Endothelial cell (in vitro differentiated cells): ENCODE results near the gene HNRNPLL. TPM values are rescaled to one million over a fixed set of nuclear protein-coding genes. Genes with fewer than 3 reads are reported as not detected.
A peak's percentile ranks its signal among the peaks of the same experiment; 100 is the strongest.

Experiments used
- DNase-seq: peaks from one replicate; pipeline ENCODE4 v3.0.0; 2021; ENCODE audit warnings: low spot score
- H3K27ac Mint-ChIP-seq: one replicate; pipeline ENCODE4 v1.8.0; 2021; ENCODE audit warnings: mixed read lengths, inconsistent platforms; ENCODE audit not compliant: unreplicated experiment
- H3K27me3 Mint-ChIP-seq: one replicate; pipeline ENCODE4 v1.8.0; 2021; ENCODE audit warnings: mild to moderate bottlenecking, moderate library complexity, mixed read lengths, inconsistent platforms; ENCODE audit not compliant: unreplicated experiment
- H3K36me3 Mint-ChIP-seq: one replicate; pipeline ENCODE4 v1.8.0; 2021; ENCODE audit warnings: mild to moderate bottlenecking, low read depth, mixed read lengths, inconsistent platforms; ENCODE audit not compliant: unreplicated experiment
- H3K4me1 Mint-ChIP-seq: one replicate; pipeline ENCODE4 v1.8.0; 2021; ENCODE audit warnings: mild to moderate bottlenecking, mixed read lengths, inconsistent platforms; ENCODE audit not compliant: unreplicated experiment
- H3K4me3 Mint-ChIP-seq: one replicate; pipeline ENCODE4 v1.8.0; 2021; ENCODE audit warnings: mild to moderate bottlenecking, mixed read lengths, inconsistent platforms; ENCODE audit not compliant: unreplicated experiment
- H3K9me3 Mint-ChIP-seq: one replicate; pipeline ENCODE4 v1.8.0; 2021; ENCODE audit warnings: mixed read lengths, inconsistent platforms; ENCODE audit not compliant: unreplicated experiment
- total RNA-seq: library from RNA; stranded (reverse); fragmentation: NEBNext Ultra II Directional; extraction: Animal tissue kit (Norgen Biotek cat#: 25700); gene quantifications from one replicate; pipeline ENCODE4 v1.2.1, GENCODE V29; 2021; ENCODE audit not compliant: unreplicated experiment
- TF ChIP-seq, protein P1 (sequence below): fragments of 200-600 bp; sonication (generic); IDR thresholded peaks from one replicate; pipeline ENCODE4 v1.5.0; 2021; ENCODE audit warnings: antibody characterized with exemption; ENCODE audit not compliant: unreplicated experiment

Gene HNRNPLL
- total RNA-seq, 1 donor from 2014 or later, result 57.1 TPM

DNA sequence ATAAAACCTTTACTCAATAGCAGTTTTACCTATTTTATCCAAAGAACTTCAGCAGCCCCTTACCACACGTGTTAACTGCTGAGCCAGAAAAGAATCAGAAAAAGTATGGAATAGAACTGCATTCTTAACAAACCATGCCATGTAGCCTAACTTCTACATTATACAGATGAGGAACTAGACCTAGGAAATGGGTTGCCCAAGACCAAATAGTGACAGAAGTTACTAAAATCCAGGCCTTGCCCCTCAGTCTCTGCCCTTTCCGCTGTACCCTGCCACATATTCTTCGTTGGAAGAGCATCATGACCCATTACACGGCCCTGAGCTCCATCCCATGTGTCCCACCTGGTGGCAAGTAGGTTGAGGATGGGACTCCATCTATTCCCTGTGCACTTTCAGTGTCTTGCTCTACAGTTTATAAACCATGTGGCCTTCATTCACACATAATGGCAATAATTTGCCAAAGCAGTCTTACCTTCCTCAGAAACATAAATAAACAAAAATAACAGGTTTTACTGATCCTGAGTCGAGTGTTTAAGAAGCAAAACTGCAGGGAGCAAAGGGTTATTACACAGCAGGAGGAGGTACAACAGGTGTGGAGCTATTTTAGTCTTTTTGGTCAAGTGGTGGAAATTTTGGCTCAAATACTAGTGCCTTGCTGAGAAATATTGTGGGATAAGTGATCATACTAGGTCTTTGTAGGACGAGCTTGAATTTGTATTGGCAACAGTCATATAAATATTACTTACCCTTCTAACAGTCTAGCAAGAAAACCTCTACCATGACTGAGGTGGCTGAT, 46.5 kb downstream of the HNRNPLL start:
- no peak for DNase-seq
- TF ChIP-seq, protein P1, sequence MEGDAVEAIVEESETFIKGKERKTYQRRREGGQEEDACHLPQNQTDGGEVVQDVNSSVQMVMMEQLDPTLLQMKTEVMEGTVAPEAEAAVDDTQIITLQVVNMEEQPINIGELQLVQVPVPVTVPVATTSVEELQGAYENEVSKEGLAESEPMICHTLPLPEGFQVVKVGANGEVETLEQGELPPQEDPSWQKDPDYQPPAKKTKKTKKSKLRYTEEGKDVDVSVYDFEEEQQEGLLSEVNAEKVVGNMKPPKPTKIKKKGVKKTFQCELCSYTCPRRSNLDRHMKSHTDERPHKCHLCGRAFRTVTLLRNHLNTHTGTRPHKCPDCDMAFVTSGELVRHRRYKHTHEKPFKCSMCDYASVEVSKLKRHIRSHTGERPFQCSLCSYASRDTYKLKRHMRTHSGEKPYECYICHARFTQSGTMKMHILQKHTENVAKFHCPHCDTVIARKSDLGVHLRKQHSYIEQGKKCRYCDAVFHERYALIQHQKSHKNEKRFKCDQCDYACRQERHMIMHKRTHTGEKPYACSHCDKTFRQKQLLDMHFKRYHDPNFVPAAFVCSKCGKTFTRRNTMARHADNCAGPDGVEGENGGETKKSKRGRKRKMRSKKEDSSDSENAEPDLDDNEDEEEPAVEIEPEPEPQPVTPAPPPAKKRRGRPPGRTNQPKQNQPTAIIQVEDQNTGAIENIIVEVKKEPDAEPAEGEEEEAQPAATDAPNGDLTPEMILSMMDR, result no peak
- no peaks in the 10 kb centered on the region for H3K9me3 Mint-ChIP-seq
- peaks cover 5% of the 10 kb centered on the region for H3K36me3 Mint-ChIP-seq
- peaks cover 4% of the 10 kb centered on the region for H3K27me3 Mint-ChIP-seq
- H3K27ac Mint-ChIP-seq, result no peak overlapping the region
- peaks cover 10% of the 10 kb centered on the region for H3K4me1 Mint-ChIP-seq
- no peak overlapping the region for H3K4me3 Mint-ChIP-seq

DNA sequence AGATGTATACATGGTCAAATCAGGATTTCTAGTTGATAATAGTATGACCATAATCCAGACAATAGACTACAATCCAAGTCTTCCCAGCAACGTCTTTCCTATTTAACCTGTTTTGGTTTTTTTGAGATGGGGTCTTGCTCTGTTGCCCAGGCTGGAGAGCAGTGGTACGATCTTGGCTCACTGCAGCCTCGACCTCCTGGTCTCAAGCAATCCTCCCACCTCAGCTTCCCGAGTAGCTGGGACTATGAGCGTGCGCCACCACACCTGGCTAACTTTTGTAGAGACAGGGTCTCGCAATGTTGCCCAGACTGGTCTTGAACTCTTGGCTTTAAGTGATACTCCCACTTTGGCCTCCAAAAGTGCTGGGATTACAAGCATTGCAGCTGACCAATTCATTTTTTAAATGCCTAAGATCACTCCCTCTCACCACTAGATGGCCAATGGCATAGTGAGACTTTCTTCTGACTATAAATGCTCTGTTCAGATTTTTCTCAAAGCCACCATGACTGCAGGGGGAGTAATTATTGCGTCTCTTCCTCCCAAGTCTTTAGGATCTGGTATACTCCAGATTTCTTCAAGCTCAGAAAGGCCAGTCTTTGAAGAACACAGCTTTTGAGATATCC, 47.6 kb downstream of the HNRNPLL start:
- Mint-ChIP-seq H3K9me3 (no peaks in the 10 kb centered on the region), H3K4me3 (no peak overlapping the region), H3K4me1 (peaks cover 10% of the 10 kb centered on the region), H3K27ac (no peak overlapping the region), H3K36me3 (peaks cover under 1% of the 10 kb centered on the region), H3K27me3 (peaks cover 4% of the 10 kb centered on the region)
- DNase-seq, result no peak
- TF ChIP-seq, protein P1, result peak; percentile 52

DNA sequence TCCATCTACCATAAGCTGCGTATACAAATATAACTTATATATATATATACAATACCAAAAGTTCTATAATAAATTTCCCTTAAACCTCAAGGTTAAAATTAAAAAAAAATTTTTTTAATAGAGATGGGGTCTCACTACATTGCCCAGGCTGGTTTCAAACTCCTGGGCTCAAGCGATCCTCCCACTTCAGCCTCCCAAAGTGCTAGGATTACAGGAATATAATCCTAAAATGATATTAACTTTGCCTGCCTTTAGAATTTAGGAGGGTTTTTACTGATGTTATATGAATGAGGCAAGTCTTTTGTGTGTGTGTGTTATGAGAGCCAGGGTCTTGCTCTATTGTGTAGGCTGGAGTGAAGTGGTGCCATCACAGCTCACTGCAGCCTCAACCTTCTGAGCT, 49.2 kb downstream of the HNRNPLL start:
- no peak overlapping the region for H3K27ac Mint-ChIP-seq
- peaks cover 10% of the 10 kb centered on the region for H3K4me1 Mint-ChIP-seq
- no peak for DNase-seq
- TF ChIP-seq, protein P1, result no peak
- H3K36me3 Mint-ChIP-seq, result no peaks in the 10 kb centered on the region
- peaks cover 4% of the 10 kb centered on the region for H3K27me3 Mint-ChIP-seq
- no peaks in the 10 kb centered on the region for H3K9me3 Mint-ChIP-seq
- no peak overlapping the region for H3K4me3 Mint-ChIP-seq

- TF ChIP-seq, protein P1, result no peak
- H3K4me3 Mint-ChIP-seq, result no peak overlapping the region
- no peak for DNase-seq
- peaks cover 4% of the 10 kb centered on the region for H3K27me3 Mint-ChIP-seq
- peaks cover 10% of the 10 kb centered on the region for H3K4me1 Mint-ChIP-seq
- no peaks in the 10 kb centered on the region for H3K36me3 Mint-ChIP-seq
- no peaks in the 10 kb centered on the region for H3K9me3 Mint-ChIP-seq
- H3K27ac Mint-ChIP-seq, result peak overlapping the region; percentile 32
These were observed 50.5 kb downstream of the HNRNPLL start for GRCh38 chr2:38552259-38552658.

DNA sequence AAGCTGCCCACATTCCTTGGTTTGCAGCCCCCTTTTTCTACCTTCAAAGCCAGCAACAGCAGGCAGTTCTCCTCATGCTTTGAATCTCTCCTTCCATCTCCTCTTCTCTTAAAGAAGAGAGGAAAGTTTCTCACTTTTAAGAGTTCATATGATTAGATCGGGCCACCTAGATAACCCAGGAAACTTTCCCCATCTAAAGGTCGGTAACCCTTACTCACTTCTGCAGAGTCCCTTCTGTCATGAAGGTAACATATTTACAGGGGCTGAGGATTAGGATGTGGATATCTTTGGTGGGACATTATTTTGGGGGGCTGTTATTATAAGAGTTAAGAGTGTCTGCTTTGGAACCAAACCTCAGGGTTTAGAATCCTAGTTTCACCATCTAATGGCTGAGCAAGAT, 51.0 kb downstream of the HNRNPLL start:
- H3K4me3 Mint-ChIP-seq, result no peak overlapping the region
- peaks cover 4% of the 10 kb centered on the region for H3K27me3 Mint-ChIP-seq
- H3K27ac Mint-ChIP-seq, result no peak overlapping the region
- no peak for DNase-seq
- H3K36me3 Mint-ChIP-seq, result no peaks in the 10 kb centered on the region
- TF ChIP-seq, protein P1, result no peak
- H3K9me3 Mint-ChIP-seq, result no peaks in the 10 kb centered on the region
- H3K4me1 Mint-ChIP-seq, result peaks cover 10% of the 10 kb centered on the region
